K562 (cell line): ENCODE data around the gene CLIC2. TPM values are rescaled to one million over a fixed set of nuclear protein-coding genes. Genes with fewer than 3 reads are reported as not detected.

Experiments
- ADNP ChIP-seq: fragments of 200-800 bp; sonication (Bioruptor generic); IDR thresholded peaks from 2 replicates; pipeline ENCODE4 v1.6.1; 2016; ENCODE audit warnings: missing genetic modification characterization, missing compliant biosample characterization
- BMI1 ChIP-seq: fragments of 150-350 bp; IDR thresholded peaks from 2 replicates; pipeline ENCODE4 v1.6.1; 2014; ENCODE audit warnings: low read length
- CBX2 ChIP-seq: fragments of 200-600 bp; sonication (generic); IDR thresholded peaks from one replicate; pipeline ENCODE4 v1.6.1; 2012; ENCODE audit warnings: mild to moderate bottlenecking, low read length, inconsistent platforms; ENCODE audit not compliant: insufficient read depth, poor library complexity, severe bottlenecking
- GATA2 ChIP-seq: sonication (generic); formaldehyde crosslinking; IDR thresholded peaks from 2 replicates; pipeline ENCODE4 v1.4.0; 2020; ENCODE audit warnings: mild to moderate bottlenecking, missing genetic modification reagents
- RCOR1 ChIP-seq, 2 experiments: IDR thresholded peaks; 2 replicates each; pipeline ENCODE4 v1.6.1; 2012; ENCODE audit warnings: low read depth in 2 of 2, low read length in 2 of 2, borderline replicate concordance in 1 of 2, improper control_type of control experiment in 1 of 2
- SMAD1 ChIP-seq: fragments of 150-350 bp; IDR thresholded peaks from 2 replicates; pipeline ENCODE4 v1.6.1; 2014; ENCODE audit warnings: low read length, low read depth; ENCODE audit not compliant: partially characterized antibody
- SNIP1 ChIP-seq: fragments of 450-650 bp; IDR thresholded peaks from 2 replicates; pipeline ENCODE4 v1.7.1; 2017; ENCODE audit warnings: low read depth, mild to moderate bottlenecking
- ZNF133 ChIP-seq: fragments of 250-450 bp; sonication (Bioruptor Pico); IDR thresholded peaks from 2 replicates; pipeline ENCODE4 v1.4.0; 2020; ENCODE audit warnings: mild to moderate bottlenecking
- ZNF785 ChIP-seq: fragments of 250-450 bp; sonication (Bioruptor Pico); IDR thresholded peaks from 2 replicates; pipeline ENCODE4 v1.4.0; 2020; ENCODE audit warnings: mild to moderate bottlenecking
- polyA plus RNA-seq, 8 experiments: library from polyadenylated mRNA; depleted of rRNA in 4 of 8; stranded (reverse) in 5 of 8; unstranded in 3 of 8; fragments of >200 nt; fragmentation: Nextera tagmentation in 2 of 8; fragmentation: Illumina TruSeq in 1 of 8; extraction: Ambion mirVana in 2 of 8; extraction: Trizol in 1 of 8; gene quantifications; 2 replicates each; pipeline versions ENCODE4 v1.2.1 to v1.2.3, GENCODE V29; 2011 to 2014; ENCODE audit warnings: inconsistent platforms in 1 of 8, missing spikeins in 1 of 8
- total RNA-seq, 7 experiments: library from RNA; depleted of rRNA in 6 of 7; stranded (reverse); fragments of >200 nt in 6 of 7; fragmentation: Illumina TruSeq in 2 of 7; extraction: Trizol in 2 of 7; gene quantifications; 2 replicates each; pipeline versions ENCODE4 v1.2.1 to v1.2.3, GENCODE V29; 2011 to 2021; ENCODE audit warnings: low replicate concordance in 1 of 7
- TF ChIP-seq, protein P1 (sequence below): fragments of 200-800 bp; sonication (Bioruptor generic); IDR thresholded peaks from 2 replicates; pipeline ENCODE4 v1.6.1; 2016; ENCODE audit warnings: missing genetic modification characterization, missing compliant biosample characterization
- TF ChIP-seq, protein P2 (sequence below), 3 experiments: fragments of 200-800 bp in 1 of 3; sonication (Bioruptor generic) in 1 of 3; sonication (generic) in 1 of 3; formaldehyde crosslinking in 1 of 3; IDR thresholded peaks; 2 replicates each; pipeline versions ENCODE4 v1.6.1 to v1.8.0; 2016 to 2022; ENCODE audit warnings: mild to moderate bottlenecking in 2 of 3, missing compliant biosample characterization in 2 of 3, missing genetic modification characterization in 2 of 3, missing genetic modification reagents in 1 of 3
- TF ChIP-seq, protein P3 (sequence below): fragments of 450-650 bp; IDR thresholded peaks from 2 replicates; pipeline ENCODE4 v1.6.1; 2016; ENCODE audit warnings: antibody characterized with exemption
- TF ChIP-seq, protein P4 (sequence below): sonication (generic); formaldehyde crosslinking; IDR thresholded peaks from 2 replicates; pipeline ENCODE4 v1.9.0; 2022; ENCODE audit warnings: mild to moderate bottlenecking, missing genetic modification reagents
- TF ChIP-seq, protein P5 (sequence below): fragments of 450-650 bp; IDR thresholded peaks from 2 replicates; pipeline ENCODE4 v1.6.1; 2018; ENCODE audit warnings: mild to moderate bottlenecking, low read depth; ENCODE audit not compliant: partially characterized antibody
- TF ChIP-seq, protein P6 (sequence below): sonication (generic); formaldehyde crosslinking; IDR thresholded peaks from 2 replicates; pipeline ENCODE4 v1.5.0; 2020; ENCODE audit warnings: missing genetic modification reagents

CLIC2 gene
- total and polyA plus RNA-seq, 9 of the 15 experiments (the other 6 are each of a cell fraction or from before 2014, with no cell fraction given): 37.0 to 83.7 (median 74.7) TPM

DNA sequence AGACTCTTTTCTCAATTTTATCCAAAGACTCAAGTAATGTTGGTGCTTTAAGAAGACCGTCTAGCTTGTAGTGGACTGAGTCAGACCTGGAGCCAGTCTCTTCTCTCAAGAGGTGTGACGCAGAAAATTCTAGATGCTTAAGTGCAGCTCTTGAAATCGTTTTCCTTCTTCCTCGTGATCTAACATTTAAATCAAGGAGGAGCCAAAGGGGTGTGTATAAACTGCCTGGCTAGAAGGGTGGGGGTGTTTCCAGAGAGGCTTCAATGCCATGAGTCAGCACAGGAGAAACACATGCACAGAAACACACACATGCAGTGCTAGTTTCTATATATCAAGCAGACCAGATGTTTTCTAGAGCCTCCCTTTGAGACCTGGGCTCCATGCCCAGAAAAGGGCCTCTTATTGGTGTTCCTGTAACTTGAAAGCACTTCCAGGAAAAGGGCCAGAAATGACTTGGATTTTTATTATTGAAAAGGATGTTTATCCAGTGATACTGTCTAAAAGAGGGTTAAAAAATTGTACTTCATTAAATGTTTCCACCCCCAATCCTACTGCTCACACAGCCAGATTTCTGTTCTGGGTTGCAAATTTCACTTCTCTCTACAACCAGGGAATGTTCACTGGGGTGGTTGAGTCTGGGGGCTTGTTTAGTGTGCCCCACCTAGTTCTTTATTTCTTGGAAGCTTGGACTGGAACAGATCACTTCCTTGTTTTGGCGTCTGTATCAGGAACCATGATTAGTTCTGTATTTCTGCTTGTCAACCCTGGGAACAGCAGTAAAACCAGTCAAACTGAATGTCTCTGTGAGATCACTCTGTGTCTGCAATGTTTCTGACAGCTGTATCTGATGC, at the start of gene CLIC2 (continued):
- TF ChIP-seq, protein P1, sequence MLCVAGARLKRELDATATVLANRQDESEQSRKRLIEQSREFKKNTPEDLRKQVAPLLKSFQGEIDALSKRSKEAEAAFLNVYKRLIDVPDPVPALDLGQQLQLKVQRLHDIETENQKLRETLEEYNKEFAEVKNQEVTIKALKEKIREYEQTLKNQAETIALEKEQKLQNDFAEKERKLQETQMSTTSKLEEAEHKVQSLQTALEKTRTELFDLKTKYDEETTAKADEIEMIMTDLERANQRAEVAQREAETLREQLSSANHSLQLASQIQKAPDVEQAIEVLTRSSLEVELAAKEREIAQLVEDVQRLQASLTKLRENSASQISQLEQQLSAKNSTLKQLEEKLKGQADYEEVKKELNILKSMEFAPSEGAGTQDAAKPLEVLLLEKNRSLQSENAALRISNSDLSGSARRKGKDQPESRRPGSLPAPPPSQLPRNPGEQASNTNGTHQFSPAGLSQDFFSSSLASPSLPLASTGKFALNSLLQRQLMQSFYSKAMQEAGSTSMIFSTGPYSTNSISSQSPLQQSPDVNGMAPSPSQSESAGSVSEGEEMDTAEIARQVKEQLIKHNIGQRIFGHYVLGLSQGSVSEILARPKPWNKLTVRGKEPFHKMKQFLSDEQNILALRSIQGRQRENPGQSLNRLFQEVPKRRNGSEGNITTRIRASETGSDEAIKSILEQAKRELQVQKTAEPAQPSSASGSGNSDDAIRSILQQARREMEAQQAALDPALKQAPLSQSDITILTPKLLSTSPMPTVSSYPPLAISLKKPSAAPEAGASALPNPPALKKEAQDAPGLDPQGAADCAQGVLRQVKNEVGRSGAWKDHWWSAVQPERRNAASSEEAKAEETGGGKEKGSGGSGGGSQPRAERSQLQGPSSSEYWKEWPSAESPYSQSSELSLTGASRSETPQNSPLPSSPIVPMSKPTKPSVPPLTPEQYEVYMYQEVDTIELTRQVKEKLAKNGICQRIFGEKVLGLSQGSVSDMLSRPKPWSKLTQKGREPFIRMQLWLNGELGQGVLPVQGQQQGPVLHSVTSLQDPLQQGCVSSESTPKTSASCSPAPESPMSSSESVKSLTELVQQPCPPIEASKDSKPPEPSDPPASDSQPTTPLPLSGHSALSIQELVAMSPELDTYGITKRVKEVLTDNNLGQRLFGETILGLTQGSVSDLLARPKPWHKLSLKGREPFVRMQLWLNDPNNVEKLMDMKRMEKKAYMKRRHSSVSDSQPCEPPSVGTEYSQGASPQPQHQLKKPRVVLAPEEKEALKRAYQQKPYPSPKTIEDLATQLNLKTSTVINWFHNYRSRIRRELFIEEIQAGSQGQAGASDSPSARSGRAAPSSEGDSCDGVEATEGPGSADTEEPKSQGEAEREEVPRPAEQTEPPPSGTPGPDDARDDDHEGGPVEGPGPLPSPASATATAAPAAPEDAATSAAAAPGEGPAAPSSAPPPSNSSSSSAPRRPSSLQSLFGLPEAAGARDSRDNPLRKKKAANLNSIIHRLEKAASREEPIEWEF (CRISPR knock-in tag): no peak
- no peak for TF ChIP-seq ADNP (tag)
- TF ChIP-seq, protein P2, sequence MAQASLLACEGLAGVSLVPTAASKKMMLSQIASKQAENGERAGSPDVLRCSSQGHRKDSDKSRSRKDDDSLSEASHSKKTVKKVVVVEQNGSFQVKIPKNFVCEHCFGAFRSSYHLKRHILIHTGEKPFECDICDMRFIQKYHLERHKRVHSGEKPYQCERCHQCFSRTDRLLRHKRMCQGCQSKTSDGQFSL (CRISPR knock-in tag; IDR thresholded peaks at IDR 0.05): no peak
- TF ChIP-seq, protein P2 (tag; IDR thresholded peaks at IDR 0.05): peak in 1 of 2 experiments; percentile 47; a peak in 1 of 4 replicates
- peak in 1 of 2 experiments; percentile 72; a peak in 3 of 4 replicates for TF ChIP-seq RCOR1 (IDR thresholded peaks at IDR 0.05; ENCODE audit: borderline replicate concordance in 1 of 2, low read depth in 2 of 2, low read length in 2 of 2)
- no peak for TF ChIP-seq BMI1
- TF ChIP-seq, protein P3, sequence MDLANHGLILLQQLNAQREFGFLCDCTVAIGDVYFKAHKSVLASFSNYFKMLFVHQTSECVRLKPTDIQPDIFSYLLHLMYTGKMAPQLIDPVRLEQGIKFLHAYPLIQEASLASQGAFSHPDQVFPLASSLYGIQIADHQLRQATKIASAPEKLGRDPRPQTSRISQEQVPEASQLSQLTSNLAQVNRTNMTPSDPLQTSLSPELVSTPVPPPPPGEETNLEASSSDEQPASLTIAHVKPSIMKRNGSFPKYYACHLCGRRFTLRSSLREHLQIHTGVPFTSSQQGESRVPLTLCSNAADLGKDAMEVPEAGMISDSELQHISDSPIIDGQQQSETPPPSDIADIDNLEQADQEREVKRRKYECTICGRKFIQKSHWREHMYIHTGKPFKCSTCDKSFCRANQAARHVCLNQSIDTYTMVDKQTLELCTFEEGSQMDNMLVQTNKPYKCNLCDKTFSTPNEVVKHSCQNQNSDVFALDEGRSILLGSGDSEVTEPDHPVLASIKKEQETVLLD: no peak
- TF ChIP-seq ZNF785: no peak
- TF ChIP-seq, protein P4, sequence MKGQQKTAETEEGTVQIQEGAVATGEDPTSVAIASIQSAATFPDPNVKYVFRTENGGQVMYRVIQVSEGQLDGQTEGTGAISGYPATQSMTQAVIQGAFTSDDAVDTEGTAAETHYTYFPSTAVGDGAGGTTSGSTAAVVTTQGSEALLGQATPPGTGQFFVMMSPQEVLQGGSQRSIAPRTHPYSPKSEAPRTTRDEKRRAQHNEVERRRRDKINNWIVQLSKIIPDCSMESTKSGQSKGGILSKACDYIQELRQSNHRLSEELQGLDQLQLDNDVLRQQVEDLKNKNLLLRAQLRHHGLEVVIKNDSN: no peak
- no peak for TF ChIP-seq CBX2
- peak; percentile 24 for TF ChIP-seq SMAD1
- TF ChIP-seq, protein P5, sequence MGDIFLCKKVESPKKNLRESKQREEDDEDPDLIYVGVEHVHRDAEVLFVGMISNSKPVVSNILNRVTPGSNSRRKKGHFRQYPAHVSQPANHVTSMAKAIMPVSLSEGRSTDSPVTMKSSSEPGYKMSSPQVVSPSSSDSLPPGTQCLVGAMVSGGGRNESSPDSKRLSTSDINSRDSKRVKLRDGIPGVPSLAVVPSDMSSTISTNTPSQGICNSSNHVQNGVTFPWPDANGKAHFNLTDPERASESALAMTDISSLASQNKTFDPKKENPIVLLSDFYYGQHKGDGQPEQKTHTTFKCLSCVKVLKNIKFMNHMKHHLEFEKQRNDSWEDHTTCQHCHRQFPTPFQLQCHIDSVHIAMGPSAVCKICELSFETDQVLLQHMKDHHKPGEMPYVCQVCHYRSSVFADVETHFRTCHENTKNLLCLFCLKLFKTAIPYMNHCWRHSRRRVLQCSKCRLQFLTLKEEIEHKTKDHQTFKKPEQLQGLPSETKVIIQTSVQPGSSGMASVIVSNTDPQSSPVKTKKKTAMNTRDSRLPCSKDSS: no peak
- peak; percentile 35; the same call in 1 of the 2 replicates for TF ChIP-seq GATA2 (CRISPR knock-in tag)
- no peak for TF ChIP-seq SNIP1
- TF ChIP-seq, protein P6, sequence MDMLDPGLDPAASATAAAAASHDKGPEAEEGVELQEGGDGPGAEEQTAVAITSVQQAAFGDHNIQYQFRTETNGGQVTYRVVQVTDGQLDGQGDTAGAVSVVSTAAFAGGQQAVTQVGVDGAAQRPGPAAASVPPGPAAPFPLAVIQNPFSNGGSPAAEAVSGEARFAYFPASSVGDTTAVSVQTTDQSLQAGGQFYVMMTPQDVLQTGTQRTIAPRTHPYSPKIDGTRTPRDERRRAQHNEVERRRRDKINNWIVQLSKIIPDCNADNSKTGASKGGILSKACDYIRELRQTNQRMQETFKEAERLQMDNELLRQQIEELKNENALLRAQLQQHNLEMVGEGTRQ (CRISPR knock-in tag): no peak
- TF ChIP-seq ZNF133 (CRISPR knock-in tag): no peak
